ENCODE data around the gene WNT3A. TPM values are rescaled to one million over a fixed set of nuclear protein-coding genes. Genes with fewer than 3 reads are reported as not detected.

WNT3A gene
- total RNA-seq, 1 experiment from 2014 or later: 0.24 TPM

DNA sequence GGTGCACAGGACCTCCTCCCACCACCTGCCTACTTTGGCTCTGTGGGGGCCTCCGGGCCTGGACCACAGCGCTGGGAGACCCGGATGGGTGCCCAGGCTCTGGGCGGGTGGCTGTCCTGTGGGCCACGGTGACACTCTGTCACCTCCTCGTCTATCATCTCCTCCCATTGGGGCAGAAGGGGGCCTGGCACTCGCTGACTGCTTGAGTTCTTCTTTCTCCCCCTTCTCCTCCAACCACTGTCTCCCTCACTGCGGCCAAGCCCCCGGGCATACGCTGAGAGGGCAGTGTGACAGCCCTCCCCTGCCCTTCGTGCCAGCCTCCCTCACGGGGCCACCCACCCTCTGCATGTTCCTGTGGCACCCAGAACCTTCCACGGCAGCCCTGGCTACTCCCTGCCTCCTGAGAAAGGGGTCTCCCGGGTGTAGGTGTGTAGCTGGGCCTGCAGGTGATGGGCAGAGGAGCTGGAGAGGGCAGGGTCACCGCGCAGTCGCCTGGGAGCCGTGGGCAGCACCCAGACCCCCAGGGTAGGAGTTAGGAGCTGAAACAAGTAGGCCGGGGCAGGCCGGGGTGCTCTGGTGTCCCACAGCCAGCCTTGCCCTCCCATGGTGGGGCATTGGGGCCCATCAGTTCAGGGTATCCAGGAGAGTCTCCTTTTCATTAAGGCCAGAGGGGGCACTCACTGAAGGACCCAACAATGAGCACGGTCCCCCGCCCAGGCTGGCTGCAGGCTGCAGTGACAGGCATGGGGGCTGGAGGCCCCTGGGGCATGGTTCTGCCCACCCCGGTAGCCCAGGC lies 66.5 kb downstream of the WNT3A start:
- Histone ChIP-seq H3K9me3 (ENCODE audit: insufficient read depth, low read depth) (no peaks in the 10 kb centered on the region), H4K20me1 (ENCODE audit: insufficient read depth) (peaks cover 6% of the 10 kb centered on the region), H3K4me1 (replicated peaks; ENCODE audit: insufficient read depth) (no peaks in the 10 kb centered on the region), H3K4me2 (no peak overlapping the region), H2AFZ (no peak overlapping the region), H3F3A (ENCODE audit: insufficient read depth, low read depth) (0 out of 2 replicates have a peak, but pooled peaks cover 6% of the 10 kb centered on the region), H3K36me3 (ENCODE audit: low read depth) (no peaks in the 10 kb centered on the region), H3K9me2 (ENCODE audit: insufficient read depth) (no peaks in the 10 kb centered on the region), H3K27me3 (ENCODE audit: insufficient read depth, low read depth) (no peaks in the 10 kb centered on the region), H3K79me2 (ENCODE audit: low read depth) (no peaks in the 10 kb centered on the region), H3K27ac (no peak overlapping the region), H3K4me3 (no peak overlapping the region)
- no TSS peak for BruUV-seq (replicated peaks)
- ChIA-PET CTCF (interaction anchor here (1.2 kb wide), 1 partner anchor 74 kb away, joined by 4 read pairs; no protein-coding TSS in a partner anchor), POLR2A (ENCODE audit: unreplicated experiment) (no interaction called here)
- TF ChIP-seq, protein P1, sequence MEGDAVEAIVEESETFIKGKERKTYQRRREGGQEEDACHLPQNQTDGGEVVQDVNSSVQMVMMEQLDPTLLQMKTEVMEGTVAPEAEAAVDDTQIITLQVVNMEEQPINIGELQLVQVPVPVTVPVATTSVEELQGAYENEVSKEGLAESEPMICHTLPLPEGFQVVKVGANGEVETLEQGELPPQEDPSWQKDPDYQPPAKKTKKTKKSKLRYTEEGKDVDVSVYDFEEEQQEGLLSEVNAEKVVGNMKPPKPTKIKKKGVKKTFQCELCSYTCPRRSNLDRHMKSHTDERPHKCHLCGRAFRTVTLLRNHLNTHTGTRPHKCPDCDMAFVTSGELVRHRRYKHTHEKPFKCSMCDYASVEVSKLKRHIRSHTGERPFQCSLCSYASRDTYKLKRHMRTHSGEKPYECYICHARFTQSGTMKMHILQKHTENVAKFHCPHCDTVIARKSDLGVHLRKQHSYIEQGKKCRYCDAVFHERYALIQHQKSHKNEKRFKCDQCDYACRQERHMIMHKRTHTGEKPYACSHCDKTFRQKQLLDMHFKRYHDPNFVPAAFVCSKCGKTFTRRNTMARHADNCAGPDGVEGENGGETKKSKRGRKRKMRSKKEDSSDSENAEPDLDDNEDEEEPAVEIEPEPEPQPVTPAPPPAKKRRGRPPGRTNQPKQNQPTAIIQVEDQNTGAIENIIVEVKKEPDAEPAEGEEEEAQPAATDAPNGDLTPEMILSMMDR (conservative IDR thresholded peaks at IDR 0.05): no peak
- TF ChIP-seq EZH2 (IDR thresholded peaks at IDR 0.05; ENCODE audit: low read depth): no peak
- intact Hi-C loops (cut with micrococcal nuclease; ENCODE audit: unreplicated experiment): no loop called here
- DNase-seq: peak in 1 of 2 experiments; percentile 21

DNA sequence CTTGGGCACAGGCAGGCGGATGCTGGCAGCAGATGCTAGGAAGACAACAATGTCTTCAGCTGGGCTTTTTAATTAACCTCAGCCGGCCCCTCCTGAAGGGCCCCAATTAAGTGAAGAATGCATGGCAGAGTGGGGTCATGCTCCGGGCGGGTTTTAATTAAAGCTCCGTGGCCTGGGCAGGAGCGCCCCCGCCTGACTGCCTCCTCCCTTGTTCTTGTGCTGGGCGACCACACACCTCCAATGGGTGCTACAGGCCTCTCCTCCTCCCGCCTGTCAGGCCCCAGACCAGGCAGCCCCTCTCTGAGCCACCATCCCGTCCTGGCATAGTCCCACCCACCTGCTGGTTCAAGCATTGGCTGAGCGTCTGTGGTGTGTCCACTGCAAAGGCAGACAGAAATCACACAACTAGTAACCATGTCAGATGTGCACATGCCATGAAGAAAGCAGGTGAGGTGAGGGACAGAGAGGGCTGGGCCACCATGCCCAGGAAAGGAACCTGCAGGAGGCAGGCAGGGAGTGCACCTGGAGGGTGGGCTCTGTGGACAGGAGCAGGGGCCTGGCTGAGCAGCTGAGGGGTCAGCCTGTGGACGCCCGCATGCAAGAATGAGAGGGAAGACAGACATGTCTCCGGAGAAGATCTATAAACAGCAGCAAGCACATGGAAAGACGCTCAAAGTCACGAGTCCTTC lies 67.2 kb downstream of the WNT3A start:
- no TSS peak for BruUV-seq (replicated peaks)
- H4K20me1 ChIP-seq (ENCODE audit: insufficient read depth): peaks cover 10% of the 10 kb centered on the region
- H3F3A ChIP-seq (ENCODE audit: insufficient read depth, low read depth): peaks cover 11% of the 10 kb centered on the region; the same call in 1 of the 2 replicates
- H3K4me1 ChIP-seq (replicated peaks; ENCODE audit: insufficient read depth): no peaks in the 10 kb centered on the region
- H3K9me3 ChIP-seq (ENCODE audit: insufficient read depth, low read depth): no peaks in the 10 kb centered on the region
- no peaks in the 10 kb centered on the region for H3K27me3 ChIP-seq (ENCODE audit: insufficient read depth, low read depth)
- no peak for DNase-seq
- no peaks in the 10 kb centered on the region for H3K36me3 ChIP-seq (ENCODE audit: low read depth)
- H3K4me2 ChIP-seq: no peak overlapping the region
- H3K27ac ChIP-seq: no peak overlapping the region
- ChIA-PET CTCF (interaction anchor here (1.2 kb wide), 1 partner anchor 74 kb away, joined by 4 read pairs; no protein-coding TSS in a partner anchor), POLR2A (ENCODE audit: unreplicated experiment) (no interaction called here)
- H3K4me3 ChIP-seq: no peak overlapping the region
- H3K79me2 ChIP-seq (ENCODE audit: low read depth): no peaks in the 10 kb centered on the region
- H2AFZ ChIP-seq: no peak overlapping the region
- intact Hi-C loops (cut with micrococcal nuclease; ENCODE audit: unreplicated experiment): no loop called here
- TF ChIP-seq, protein P1 (conservative IDR thresholded peaks at IDR 0.05): 0 out of 2 replicates have a peak, but pooled peaks have one; percentile 30
- no peak for TF ChIP-seq EZH2 (IDR thresholded peaks at IDR 0.05; ENCODE audit: low read depth)
- no peaks in the 10 kb centered on the region for H3K9me2 ChIP-seq (ENCODE audit: insufficient read depth)

DNA sequence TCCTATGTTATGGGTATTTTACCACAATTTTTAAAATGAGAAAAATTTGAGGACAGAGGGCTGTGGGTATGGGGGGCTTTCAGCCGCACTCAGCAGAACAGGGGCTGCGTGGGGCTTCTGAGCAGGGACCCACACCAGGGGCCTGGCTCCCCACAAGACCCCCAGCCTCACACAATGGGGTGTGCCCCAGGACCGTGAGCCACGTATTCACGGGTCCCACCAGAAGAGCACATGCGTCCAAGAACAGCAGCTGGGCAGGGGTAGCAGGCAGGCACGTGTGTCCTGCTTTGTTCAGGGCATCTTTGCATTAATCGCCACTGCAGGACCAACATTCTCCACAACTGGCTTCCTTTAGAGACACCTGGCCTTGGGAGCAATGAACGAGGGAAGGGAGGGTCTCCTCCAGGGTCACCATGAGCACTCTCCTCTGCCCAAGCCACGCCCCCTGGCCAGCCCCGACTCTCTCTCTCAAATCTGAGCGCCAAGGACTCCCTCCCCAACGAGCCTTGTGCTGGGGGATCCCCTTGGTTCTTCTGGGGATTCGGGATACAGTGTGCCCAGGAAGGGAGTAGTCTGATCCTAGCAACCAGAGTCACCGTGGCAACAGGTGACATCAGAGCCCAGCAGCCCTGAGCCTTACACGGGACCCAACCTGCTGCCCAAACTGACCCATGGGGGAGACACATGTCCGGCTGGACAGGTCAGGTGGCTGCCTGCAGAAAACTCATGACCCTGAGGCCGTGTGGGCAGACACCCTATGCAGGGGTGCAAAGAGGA lies 68.3 kb downstream of the WNT3A start:
- Histone ChIP-seq H3K27me3 (ENCODE audit: insufficient read depth, low read depth) (no peaks in the 10 kb centered on the region), H3K9me2 (ENCODE audit: insufficient read depth) (no peaks in the 10 kb centered on the region), H3K4me3 (no peak overlapping the region), H3F3A (ENCODE audit: insufficient read depth, low read depth) (peaks cover 11% of the 10 kb centered on the region; the same call in 1 of the 2 replicates), H3K79me2 (ENCODE audit: low read depth) (peaks cover 8% of the 10 kb centered on the region), H3K9me3 (ENCODE audit: insufficient read depth, low read depth) (no peaks in the 10 kb centered on the region), H4K20me1 (ENCODE audit: insufficient read depth) (peaks cover 11% of the 10 kb centered on the region), H3K4me2 (no peak overlapping the region), H3K36me3 (ENCODE audit: low read depth) (no peaks in the 10 kb centered on the region), H3K27ac (no peak overlapping the region), H2AFZ (no peak overlapping the region), H3K4me1 (replicated peaks; ENCODE audit: insufficient read depth) (no peaks in the 10 kb centered on the region)
- ChIA-PET POLR2A (ENCODE audit: unreplicated experiment) (interaction anchor here (0.5 kb wide), 1 partner anchor 30 kb away, joined by 6 read pairs; no protein-coding TSS in a partner anchor), CTCF (no interaction called here)
- TF ChIP-seq, protein P1 (conservative IDR thresholded peaks at IDR 0.05): no peak
- no peak for TF ChIP-seq EZH2 (IDR thresholded peaks at IDR 0.05; ENCODE audit: low read depth)
- DNase-seq: no peak
- intact Hi-C loops (cut with micrococcal nuclease; ENCODE audit: unreplicated experiment): no loop called here
- no TSS peak for BruUV-seq (replicated peaks)
